Activated gamma-delta T cell treated with Interleukin-2 at 50 U/mL for 16 hours (primary cell): ENCODE results near the gene SHFL.

ENCODE experiments used
- DNase-seq: peaks from one replicate; pipeline ENCODE4 v3.0.0-alpha.2; 2020

The SHFL gene

DNA sequence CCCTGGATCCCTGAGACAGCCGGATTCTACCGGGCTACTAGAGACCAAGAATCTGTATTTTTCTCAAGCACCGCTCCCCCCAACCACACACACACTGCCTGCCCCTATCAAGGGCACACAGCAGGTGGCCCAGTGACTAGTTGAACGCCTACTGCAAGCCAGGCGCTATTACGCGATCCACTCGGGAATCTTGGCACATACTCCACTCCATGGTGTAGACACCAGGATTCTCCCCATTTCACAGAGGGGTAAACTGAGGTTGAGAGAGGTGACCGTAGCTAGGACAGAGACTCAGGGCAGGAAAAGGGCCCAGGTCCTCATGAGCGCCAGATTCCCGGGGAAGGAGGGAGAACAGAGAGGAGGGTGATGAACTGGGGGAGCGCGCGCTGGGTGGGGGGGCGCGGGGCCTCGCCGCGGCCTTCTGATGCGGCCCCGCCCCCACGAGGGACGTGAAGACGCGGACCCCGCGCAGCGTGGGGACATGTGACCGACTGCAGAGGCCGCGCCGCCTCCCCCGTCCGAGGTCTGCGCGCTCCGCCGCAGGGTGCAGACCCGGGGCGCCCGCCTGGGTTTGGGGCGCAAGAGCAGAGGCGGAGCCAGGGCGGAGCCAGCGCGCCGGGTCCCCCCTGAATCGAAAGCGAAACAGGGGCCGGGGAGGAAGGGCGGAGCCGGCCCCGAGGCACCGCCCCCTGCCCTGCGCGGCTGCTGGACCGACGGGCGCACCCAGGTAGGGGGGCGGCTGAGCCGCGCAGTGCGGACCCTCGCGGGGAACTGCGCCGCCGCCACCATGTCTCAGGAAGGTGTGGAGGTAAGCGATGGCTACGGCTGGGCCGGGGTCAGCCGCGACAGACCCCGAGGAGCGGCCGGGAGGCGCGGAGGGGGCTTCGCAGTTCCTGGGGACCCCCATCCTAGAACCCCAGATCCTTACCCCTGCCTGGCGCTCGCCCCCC is at the start of gene SHFL:
Gene SHFL, plus strand, starts transcription at position 677 of the 950 bp plus-strand sequence. Its CDS starts 111 bp downstream, at position 788.
- peak; percentile 77 for DNase-seq

GRCh38 chr19:10036601-10037071 is 49.5 kb upstream of the SHFL start:
- DNase-seq, result no peak

GRCh38 chr19:10037367-10037766 is 48.8 kb upstream of the SHFL start:
- DNase-seq, result no peak

DNA sequence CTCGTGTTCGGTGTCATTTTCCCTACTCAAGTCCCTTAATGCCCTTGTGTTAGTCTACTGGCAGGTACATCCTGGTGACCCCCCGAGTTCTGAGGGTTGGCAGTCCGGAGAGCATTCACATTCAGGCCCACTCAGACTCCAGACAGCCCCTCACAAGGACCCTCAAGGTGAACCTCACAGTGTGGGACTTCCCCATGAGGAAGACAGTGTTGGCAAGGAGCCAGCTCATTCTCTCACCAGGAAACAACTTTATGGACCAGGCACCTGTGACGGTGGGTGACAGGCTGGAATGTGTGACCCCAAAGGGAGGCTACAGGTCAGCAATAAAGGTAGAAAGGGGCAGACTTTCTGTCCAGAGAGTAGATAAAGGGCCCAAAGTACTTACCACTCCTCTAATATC is 48.3 kb upstream of the SHFL start:
- no peak for DNase-seq

DNA sequence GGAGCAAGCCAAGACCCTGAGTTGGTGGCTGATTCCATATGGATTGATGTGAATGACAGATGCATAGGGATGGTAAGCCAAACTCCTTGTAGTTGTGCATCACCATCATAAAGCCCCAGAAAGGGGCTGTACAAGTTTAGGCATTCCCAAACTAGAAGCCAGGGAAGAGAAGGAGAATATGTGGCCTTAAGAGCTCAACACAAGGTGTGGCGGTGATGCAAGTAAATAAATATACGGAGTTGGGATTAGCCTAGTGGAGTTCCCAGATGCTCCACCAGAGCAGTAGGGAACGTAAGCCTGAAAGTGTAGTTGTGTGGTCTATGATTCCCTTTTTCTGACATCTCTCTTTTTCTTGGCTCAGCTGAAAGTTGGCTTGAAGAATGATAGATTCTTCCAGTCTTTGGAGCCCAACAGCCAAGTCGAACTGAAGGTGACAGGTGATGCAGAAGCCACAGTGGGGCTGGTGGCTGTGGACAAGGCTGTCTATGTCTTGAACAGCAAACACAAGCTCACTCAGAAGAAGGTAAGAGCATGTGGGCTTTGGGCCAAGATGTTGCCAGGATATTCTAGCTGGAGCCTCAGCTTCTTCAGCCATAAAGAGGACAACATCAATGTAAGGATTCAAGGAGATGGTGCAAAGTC is 42.7 kb upstream of the SHFL start:
- DNase-seq, result no peak

GRCh38 chr19:10044390-10044789 is 41.7 kb upstream of the SHFL start:
- DNase-seq, result no peak

DNA sequence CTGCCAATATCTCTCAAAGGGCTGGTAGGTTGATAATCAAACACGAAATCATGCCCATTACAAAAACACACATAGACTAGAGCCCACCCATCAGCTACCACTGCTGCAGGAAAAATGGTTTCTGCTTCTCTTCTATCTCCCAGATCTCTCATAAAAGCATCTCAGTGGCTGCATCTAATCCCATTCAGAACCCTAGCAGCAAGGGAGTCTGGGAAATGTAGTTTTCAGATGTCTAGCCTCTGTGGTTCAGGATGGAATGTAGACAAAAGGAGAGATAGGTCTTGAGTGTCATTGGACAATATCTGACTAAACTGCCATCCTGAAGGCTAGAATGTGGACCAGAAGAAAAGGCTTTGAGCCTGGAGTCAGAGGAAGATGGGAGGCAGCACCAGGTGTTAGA is 40.7 kb upstream of the SHFL start:
- no peak for DNase-seq

GRCh38 chr19:10049626-10050025 is 36.5 kb upstream of the SHFL start:
- no peak for DNase-seq

- DNase-seq, result no peak
Measured at GRCh38 chr19:10052602-10053360, 33.3 kb upstream of the SHFL start.

DNA sequence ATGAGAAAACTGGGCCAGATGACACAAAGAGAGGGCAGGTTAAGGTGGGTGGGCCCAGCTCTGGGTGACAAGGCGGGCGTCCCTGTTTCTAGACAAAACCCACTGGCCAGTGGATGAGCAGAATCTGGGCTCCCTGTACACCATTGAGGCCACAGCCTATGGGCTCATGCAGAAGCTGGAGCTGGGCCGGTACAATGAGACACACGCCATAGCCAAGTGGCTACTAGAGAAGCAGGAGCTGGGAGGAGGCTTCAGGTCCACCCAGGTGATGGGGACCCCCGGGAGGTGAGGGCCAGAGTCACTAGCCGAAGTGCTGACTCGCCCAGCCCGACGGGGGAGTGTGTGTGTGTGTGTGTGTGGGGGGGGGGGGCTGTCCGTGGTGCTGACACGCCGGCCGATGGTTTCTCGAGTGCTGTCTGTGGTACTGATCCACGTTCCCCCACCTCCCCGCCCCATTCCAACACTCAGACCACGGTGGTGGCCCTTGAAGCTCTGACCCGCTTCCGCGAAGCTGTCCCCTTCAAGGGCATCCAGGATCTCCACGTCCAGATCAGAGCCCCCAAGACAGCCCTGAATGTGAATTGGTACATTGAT is 24.3 kb upstream of the SHFL start:
- DNase-seq, result no peak

DNA sequence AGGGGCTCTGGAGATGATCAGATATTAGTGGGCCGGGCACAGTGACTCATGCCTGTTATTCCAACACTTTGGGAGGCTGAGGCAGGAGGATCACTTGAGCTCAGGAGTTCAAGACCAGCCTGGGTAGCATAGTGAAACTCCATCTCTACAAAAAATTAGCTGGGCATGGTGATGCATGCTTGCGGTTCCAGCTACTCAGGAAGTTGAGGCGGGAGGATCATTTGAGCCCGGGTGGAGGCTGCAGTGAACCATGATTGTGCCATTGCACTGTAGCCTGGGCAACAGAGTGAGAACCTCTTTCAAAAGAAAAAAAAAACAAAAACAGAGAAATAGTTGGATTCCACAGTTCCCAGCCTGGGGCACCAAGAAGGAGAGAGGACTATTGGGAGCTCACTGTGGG is 17.9 kb upstream of the SHFL start:
- DNase-seq, result no peak

DNA sequence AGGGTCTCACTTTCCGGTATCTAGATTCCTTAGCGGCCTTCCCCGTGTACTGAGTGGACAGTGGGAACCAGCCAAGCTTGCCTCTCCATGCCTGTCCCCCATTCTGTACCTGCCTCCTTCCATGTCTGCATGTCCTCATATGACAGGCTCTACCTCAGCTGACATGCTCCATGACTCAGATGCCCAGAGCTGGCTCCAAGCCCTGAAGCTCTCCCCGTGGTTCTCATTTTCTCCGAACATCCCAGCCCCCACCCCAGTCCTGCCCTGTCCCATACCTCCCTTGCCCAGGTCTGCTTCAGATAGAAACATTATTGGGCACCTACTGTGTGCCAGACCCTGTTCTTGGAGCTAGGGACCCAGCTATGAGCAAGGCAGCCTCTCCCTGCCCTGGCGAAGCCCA is 17.1 kb upstream of the SHFL start:
- DNase-seq, result no peak

- no peak for DNase-seq
Measured at GRCh38 chr19:10070730-10071446, 15.2 kb upstream of the SHFL start.

DNA sequence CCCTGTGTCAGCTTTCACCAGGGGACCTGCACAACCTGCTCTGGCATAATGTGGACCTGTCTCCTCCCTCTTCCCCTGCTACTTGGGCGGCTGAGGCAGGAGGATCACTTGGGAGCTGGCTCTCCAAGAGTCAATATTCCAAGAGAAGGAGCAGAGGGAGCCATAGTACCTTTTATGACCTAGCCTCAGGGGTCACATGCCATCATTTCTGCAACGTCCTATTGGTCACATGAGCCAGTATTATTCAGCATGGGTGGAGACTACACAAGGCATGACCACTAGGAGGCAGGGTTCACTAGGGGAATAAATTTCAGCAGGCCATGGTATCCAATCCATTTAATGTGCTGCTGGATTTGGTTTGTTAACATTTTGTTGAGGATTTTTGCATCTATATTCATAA is 12.0 kb upstream of the SHFL start:
- peak; percentile 34 for DNase-seq

DNA sequence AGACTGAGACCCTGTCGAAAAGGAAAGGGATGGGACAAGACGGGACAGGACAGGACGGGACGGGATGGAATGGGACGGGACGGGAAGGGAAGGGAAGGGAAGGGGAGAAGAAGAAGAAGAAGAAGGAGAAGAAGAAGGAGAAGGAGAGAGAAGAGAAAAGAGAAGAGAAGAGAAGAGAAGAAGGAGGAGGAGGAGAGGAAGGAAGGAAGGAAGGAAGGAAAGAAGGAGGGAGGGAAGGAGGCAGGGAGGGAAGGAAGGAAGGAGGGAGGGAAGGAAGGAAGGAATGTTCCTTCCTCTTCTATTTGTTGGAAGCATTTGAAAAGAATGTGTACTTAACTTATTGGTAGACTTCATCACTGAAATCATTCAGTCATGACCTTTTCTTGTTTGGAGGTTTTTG is 9.6 kb upstream of the SHFL start:
- no peak for DNase-seq

- no peak for DNase-seq
Measured at GRCh38 chr19:10078329-10078728, 7.8 kb upstream of the SHFL start.

DNA sequence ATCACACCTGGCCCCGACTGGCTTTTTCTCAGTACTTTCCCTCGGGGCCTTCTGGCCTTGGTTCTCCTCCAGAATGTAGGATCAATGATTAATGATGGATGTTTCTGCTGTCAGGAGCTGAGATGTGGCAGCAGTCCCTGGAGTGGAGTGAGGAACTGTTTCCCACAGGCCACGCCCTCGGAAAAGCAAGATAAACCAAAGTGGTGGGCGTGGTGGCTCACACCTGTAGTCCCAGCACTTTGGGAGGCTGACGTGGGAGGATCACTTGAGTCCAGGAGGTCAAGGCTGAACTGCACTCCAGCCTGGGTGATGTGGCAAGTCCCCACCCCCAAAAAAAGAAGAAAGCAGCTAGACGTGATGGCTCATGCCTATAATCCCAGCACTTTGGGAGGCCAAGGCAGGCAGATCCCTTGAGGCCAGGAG is 7.1 kb upstream of the SHFL start:
- no peak for DNase-seq

GRCh38 chr19:10083911-10084310 is 2.2 kb upstream of the SHFL start:
- DNase-seq, result no peak

GRCh38 chr19:10084803-10085202 is 1.3 kb upstream of the SHFL start:
- no peak for DNase-seq

GRCh38 chr19:10086591-10087192 is 575 bp downstream of the SHFL start:
- DNase-seq, result peak; percentile 32

DNA sequence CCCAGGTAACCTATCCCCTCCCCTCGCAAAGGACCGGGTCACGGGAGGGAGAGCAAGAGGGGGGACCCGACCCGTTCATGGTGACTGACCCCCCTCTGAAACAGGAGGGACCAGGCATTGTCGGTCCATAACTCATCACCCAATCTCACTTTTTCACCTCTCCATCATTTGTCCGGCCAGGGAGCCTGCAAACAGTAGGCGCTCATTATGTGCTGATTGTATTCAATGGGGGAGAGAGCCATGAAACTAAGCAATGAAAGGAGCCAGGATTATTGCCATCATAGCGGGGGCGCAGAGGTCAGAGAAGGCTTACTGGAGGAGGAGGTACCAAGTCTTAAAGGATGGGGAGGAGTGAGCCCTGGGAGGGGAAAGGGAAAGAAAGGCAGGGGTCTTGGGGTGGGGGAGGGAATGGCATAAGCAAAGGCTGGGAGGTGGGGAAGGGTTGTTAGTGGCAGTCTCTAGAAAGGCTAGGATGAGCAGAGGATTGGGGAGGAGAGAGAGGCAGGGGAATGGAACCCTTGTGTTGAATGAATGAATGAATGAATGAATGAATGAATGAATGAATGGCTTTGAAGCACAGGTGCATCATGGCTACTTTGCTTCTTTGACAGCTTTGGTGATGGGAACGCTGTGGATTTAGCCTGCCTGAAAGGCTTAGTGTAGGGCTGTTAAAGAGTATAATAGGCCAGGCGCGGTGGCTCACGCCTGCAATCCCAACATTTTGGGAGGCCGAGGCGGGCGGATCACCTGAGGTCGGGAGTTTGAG is 1.4 kb downstream of the SHFL start:
- no peak for DNase-seq
